Transverse colon (tissue), 4 donors: ENCODE data around the gene SPOCK2. TPM values are rescaled to one million over a fixed set of nuclear protein-coding genes. Genes with fewer than 3 reads are reported as not detected.
A peak's percentile ranks its signal among the peaks of the same experiment; 100 is the strongest.

Experiments used
- DNase-seq: peaks from one replicate; pipeline ENCODE4 v3.0.0-alpha.2; 2019
- H3K27ac ChIP-seq, 4 donors: fragments of 200-600 bp; sonication (generic); 2 replicates each; pipeline ENCODE4 v1.5.1; 2016 to 2018; ENCODE audit warnings: inconsistent platforms in 4 of 4
- H3K27me3 ChIP-seq: fragments of 200-600 bp; sonication (generic); 2 replicates; pipeline ENCODE4 v1.5.1; 2017; ENCODE audit warnings: inconsistent platforms
- H3K36me3 ChIP-seq, 4 donors: fragments of 200-600 bp; sonication (generic); 2 replicates each; pipeline ENCODE4 v1.5.1; 2017 to 2019; ENCODE audit warnings: inconsistent platforms in 4 of 4
- H3K4me1 ChIP-seq, 4 donors: fragments of 200-600 bp; sonication (generic); 2 replicates each; pipeline ENCODE4 v1.5.1; 2017 to 2020; ENCODE audit warnings: inconsistent platforms in 4 of 4
- H3K4me3 ChIP-seq, 4 donors: fragments of 200-600 bp; sonication (generic); 1 replicate in 1 of 4; 2 replicates in 3 of 4; pipeline versions ENCODE4 v1.5.1 to v1.6.1; 2017 to 2019; ENCODE audit warnings: inconsistent platforms in 4 of 4
- H3K9me3 ChIP-seq, 2 donors: fragments of 200-600 bp; sonication (generic); 2 replicates each; pipeline ENCODE4 v1.5.1; 2017 to 2019; ENCODE audit warnings: inconsistent platforms in 2 of 2
- CTCF ChIP-seq, 5 experiments: fragments of 200-600 bp in 3 of 5; fragments of 450-650 bp in 2 of 5; sonication (generic) in 3 of 5; IDR thresholded peaks; 1 replicate in 2 of 5; 2 replicates in 3 of 5; pipeline ENCODE4 v1.5.1; 2016 to 2017; ENCODE audit warnings: antibody characterized with exemption in 5 of 5, inconsistent platforms in 3 of 5, mild to moderate bottlenecking in 2 of 5, moderate library complexity in 1 of 5
- EP300 ChIP-seq: sonication (generic); formaldehyde crosslinking; IDR thresholded peaks from one replicate; pipeline ENCODE4 v1.6.1; 2017; ENCODE audit warnings: antibody characterized with exemption, low read depth
- POLR2A ChIP-seq: fragments of 450-650 bp; IDR thresholded peaks from one replicate; pipeline ENCODE4 v1.6.1; 2016; ENCODE audit warnings: antibody characterized with exemption, mild to moderate bottlenecking, moderate library complexity
- POLR2AphosphoS5 ChIP-seq, 3 donors: sonication (generic); formaldehyde crosslinking; IDR thresholded peaks; one replicate each; pipeline ENCODE4 v1.6.1; 2016; ENCODE audit warnings: antibody characterized with exemption in 3 of 3
- WGBS, 2 donors: methylation state at CpG; one replicate each; pipeline ENCODE4 v1.1.5; 2018; ENCODE audit warnings: low coverage in 1 of 2; 5-methylcytosine and 5-hydroxymethylcytosine counted together
- in situ Hi-C, 4 donors: fragments of 200-750 bp; cut with MboI; loops; one replicate each; pipeline versions ENCODE4 v1.15.0 to v1.15.1; 2017; ENCODE audit warnings: low sequenced_read_pairs in 3 of 4, low pct_ligation_motif_present in 1 of 4, low pct_unique_long_range_greater_than_20kb in 1 of 4
- intact Hi-C: fragments of 100-400 bp; cut with DNase I; formaldehyde crosslinking; loops from one replicate; pipeline ENCODE4 v1.15.1; 2023; ENCODE audit warnings: low total_unique reads
- total RNA-seq, 4 donors: library from RNA; depleted of rRNA; stranded (reverse); fragments of >200 nt; gene quantifications; one replicate each; pipeline ENCODE4 v1.1.0, GENCODE V29; 2016

The SPOCK2 gene
- total RNA-seq, 4 donors from 2014 or later: 6.0 to 24.7 (median 9.3) TPM

DNA sequence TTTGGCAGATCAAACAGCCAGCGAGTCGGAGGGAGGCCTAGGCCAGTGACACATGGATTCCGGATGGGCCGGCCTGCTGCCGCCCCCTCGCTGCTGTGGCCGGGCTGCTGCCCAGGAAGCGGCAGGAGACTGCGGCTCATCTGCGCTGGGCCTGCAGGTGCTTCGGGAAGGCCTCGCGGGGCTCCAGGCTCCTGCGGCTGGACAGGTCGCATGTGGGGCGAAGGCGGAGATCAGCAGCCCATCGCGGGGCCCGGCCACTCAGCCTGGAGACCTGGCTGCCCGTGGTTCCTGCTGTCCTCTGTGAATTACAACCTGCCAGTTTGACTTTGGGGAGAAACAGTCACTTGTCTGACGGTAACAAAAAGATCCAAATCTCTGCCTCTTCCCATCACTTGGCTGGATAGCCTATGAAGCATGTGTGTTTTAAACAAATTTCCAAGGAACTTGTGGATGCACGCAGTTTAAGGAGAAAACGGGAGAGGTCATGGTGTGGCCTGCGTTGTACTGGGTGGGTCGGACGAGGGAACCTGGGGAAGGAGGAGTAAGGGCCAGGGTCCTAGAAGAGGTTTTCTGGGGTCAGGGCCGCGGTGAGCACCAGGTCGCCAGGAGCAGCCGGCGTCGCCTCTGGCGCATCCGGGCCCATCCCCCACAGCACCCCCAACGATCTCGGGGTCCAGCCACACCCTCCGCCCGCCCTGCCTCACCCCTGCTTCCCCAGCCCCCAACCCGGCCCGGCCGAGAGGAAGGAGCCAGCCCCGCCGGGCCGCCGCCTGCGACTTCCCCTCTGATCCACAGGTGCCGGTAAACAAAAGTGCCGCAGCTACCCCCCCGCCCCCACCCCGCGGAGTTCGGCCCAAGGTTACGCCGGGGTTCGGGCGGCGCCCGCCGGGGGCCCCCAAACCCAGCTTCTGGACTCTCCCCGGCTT, 1.6 kb downstream of the SPOCK2 start:
- no peaks in the 10 kb centered on the region for H3K9me3 ChIP-seq
- WGBS, 2 donors: 53 to 67% methylated on average over 3 to 54 of the region's 61 CpGs
- in situ Hi-C loops: no loop called here
- intact Hi-C loops: no loop called here
- peak overlapping the region; percentile 55 to 62 (median 56) for H3K27ac ChIP-seq
- peak overlapping the region in 3 of 4 donors; percentile 16 to 46 (median 41) for H3K4me3 ChIP-seq
- no peaks in the 10 kb centered on the region for H3K36me3 ChIP-seq
- no peak for TF ChIP-seq EP300
- TF ChIP-seq POLR2AphosphoS5 (IDR thresholded peaks at IDR 0.05): no peak
- TF ChIP-seq CTCF (IDR thresholded peaks at IDR 0.05): no peak
- no peak for TF ChIP-seq POLR2A
- H3K27me3 ChIP-seq: peaks cover 44% of the 10 kb centered on the region
- peaks cover 11 to 26% (median 22%) of the 10 kb centered on the region in 4 donors for H3K4me1 ChIP-seq
- peak; percentile 65 for DNase-seq

DNA sequence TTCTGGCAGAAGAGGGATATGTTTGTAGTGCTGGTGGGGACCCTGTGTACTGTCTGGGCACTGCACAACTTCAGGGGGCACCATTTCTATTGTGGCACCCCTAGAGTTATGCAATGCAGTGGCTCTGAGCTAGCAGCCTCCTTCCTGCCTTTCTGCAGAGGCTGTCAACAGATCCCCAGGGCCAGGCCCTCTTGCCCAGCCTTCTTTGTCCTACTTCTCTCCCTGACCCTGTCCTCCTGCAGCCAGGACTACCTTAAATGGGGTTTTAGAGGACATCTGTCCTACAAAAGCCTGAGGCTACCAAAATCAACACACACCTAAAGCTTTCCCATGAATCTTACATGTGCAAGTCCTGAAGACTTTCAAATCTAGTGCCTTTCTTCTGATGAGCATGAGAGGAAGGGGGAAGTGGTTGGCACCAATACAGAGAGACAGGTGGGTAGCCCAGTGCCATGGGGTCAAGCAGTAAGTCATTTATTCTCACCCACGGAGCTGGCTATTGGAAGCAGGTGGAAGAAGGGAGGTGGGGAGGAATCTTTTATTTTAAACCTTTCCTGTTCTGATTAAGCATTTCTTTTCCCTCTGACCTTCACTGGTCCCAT, 2.4 kb downstream of the SPOCK2 start:
- H3K27me3 ChIP-seq: peaks cover 44% of the 10 kb centered on the region
- no peak overlapping the region for H3K4me3 ChIP-seq
- DNase-seq: no peak
- TF ChIP-seq EP300: no peak
- no peak for TF ChIP-seq POLR2AphosphoS5 (IDR thresholded peaks at IDR 0.05)
- no peak for TF ChIP-seq CTCF (IDR thresholded peaks at IDR 0.05)
- TF ChIP-seq POLR2A: no peak
- intact Hi-C loops (no loop called here), in situ Hi-C loops (no loop called here)
- no peaks in the 10 kb centered on the region for H3K9me3 ChIP-seq
- no peaks in the 10 kb centered on the region for H3K36me3 ChIP-seq
- H3K27ac ChIP-seq: peak overlapping the region in 3 of 4 donors; percentile 0 to 62 (median 56)
- 95% methylated on average over 1 of the region's 1 CpG; no CpG with 5 or more reads in 1 of the 2 donors for WGBS, 2 donors
- peaks cover 11 to 26% (median 22%) of the 10 kb centered on the region in 4 donors for H3K4me1 ChIP-seq

- DNase-seq: no peak
- H3K27me3 ChIP-seq: peaks cover 40% of the 10 kb centered on the region
- peaks cover 11 to 26% (median 22%) of the 10 kb centered on the region in 4 donors for H3K4me1 ChIP-seq
- H3K36me3 ChIP-seq: no peaks in the 10 kb centered on the region
- intact Hi-C loops (no loop called here), in situ Hi-C loops (no loop called here)
- H3K27ac ChIP-seq: no peak overlapping the region
- WGBS, 2 donors: 98% methylated on average over 6 of the region's 6 CpGs; no CpG with 5 or more reads in 1 of the 2 donors
- no peaks in the 10 kb centered on the region for H3K9me3 ChIP-seq
- no peak overlapping the region for H3K4me3 ChIP-seq
- no peak for TF ChIP-seq EP300
- TF ChIP-seq CTCF (IDR thresholded peaks at IDR 0.05): no peak
- no peak for TF ChIP-seq POLR2A
- no peak for TF ChIP-seq POLR2AphosphoS5 (IDR thresholded peaks at IDR 0.05)
These were observed 3.2 kb downstream of the SPOCK2 start for GRCh38 chr10:72085166-72085565.

DNA sequence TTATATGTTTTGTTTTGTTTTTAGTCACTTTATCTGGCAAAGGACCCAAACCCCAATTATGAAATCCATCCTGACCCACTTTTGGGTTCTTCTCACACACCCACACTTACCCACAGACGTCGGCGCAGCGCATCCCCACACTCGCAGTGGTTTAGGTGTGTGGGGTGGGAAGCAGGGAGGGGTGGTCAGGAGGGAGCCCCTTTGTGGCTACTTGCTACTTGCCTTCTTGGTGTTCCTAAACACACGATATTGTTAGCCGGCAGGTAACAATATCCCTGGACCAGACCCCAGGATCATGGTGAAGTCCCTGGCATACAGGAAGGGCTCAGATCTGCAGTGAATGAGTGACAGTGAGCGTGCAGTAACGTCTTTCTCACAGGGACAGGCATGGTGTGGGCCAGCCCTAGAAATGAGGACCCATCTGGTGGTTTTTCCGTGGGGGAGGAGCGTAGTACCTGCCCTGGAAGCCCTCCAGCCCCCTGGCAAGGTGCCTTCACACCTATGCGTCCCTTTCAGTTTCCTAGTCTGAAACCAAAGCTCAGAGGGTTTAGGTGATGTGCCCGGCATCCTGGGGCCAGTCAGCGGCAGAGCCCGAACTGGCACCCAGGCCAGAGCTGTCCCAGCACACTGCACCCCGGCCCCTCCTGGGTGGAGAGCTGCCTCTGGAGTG, 4.4 kb downstream of the SPOCK2 start:
- intact Hi-C loops (no loop called here), in situ Hi-C loops (no loop called here)
- Histone ChIP-seq H3K9me3 (no peaks in the 10 kb centered on the region), H3K4me3 (no peak overlapping the region), H3K4me1 (peaks cover 11 to 20% (median 17%) of the 10 kb centered on the region in 4 donors), H3K36me3 (no peaks in the 10 kb centered on the region), H3K27ac (no peak overlapping the region), H3K27me3 (peaks cover 27% of the 10 kb centered on the region)
- TF ChIP-seq CTCF (IDR thresholded peaks at IDR 0.05) (no peak), EP300 (no peak), POLR2A (no peak), POLR2AphosphoS5 (IDR thresholded peaks at IDR 0.05) (no peak)
- DNase-seq: no peak
- 92 to 97% methylated on average over 5 to 16 of the region's 16 CpGs for WGBS, 2 donors
